ENCODE data around the gene WRNIP1. TPM values are rescaled to one million over a fixed set of nuclear protein-coding genes. Genes with fewer than 3 reads are reported as not detected.

Gene WRNIP1
- total and polyA plus RNA-seq, 7 experiments from 2014 or later: 21.8 to 61.8 (median 37.8) TPM

- Mint-ChIP-seq H3K4me1 (peaks cover 23 to 57% (median 51%) of the 10 kb centered on the region in 7 donors), H3K36me3 (peaks cover 10 to 57% (median 15%) of the 10 kb centered on the region in 5 donors), H3K27me3 (no peaks in the 10 kb centered on the region), H3K9me3 (no peaks in the 10 kb centered on the region), H3K4me3 (no peak overlapping the region), H3K27ac (no peak overlapping the region)
- intact Hi-C loops (cut with micrococcal nuclease): no loop called here
- Histone ChIP-seq H3K27me3 (ENCODE audit: control insufficient read depth in 2 of 2, insufficient read depth in 2 of 2, low read length in 2 of 2) (no peaks in the 10 kb centered on the region), H3K9me3 (ENCODE audit: control insufficient read depth in 2 of 3, low read length in 3 of 3) (no peaks in the 10 kb centered on the region), H3K36me3 (ENCODE audit: control insufficient read depth in 2 of 3, insufficient read depth in 3 of 3, low read length in 3 of 3) (peaks cover 0 to 70% (median 8%) of the 10 kb centered on the region in 3 experiments), H3K27ac (ENCODE audit: low read depth, low read length) (no peak overlapping the region), H3K4me1 (ENCODE audit: control insufficient read depth in 2 of 2, insufficient read depth in 2 of 2, low read length in 2 of 2) (no peaks in the 10 kb centered on the region), H3K4me3 (ENCODE audit: low read length) (no peak overlapping the region)
- ChIA-PET POLR2A (interaction anchor here (1.3 to 3.9 kb wide), 2 partner anchors 10 to 17 kb away, joined by 3 to 16 read pairs; partner anchors contain the start of gene WRNIP1), CTCF (no interaction called here)
- ATAC-seq: no peak
- DNase-seq: no peak
Observed at GRCh38 chr6:2777249-2777648, 12.1 kb downstream of the WRNIP1 start.

GRCh38 chr6:2780102-2780737 is 15.0 kb downstream of the WRNIP1 start:
- Mint-ChIP-seq H3K9me3 (no peaks in the 10 kb centered on the region), H3K27ac (no peak overlapping the region), H3K4me1 (peaks cover 31 to 55% (median 43%) of the 10 kb centered on the region in 7 donors), H3K27me3 (no peaks in the 10 kb centered on the region), H3K36me3 (peaks cover 5 to 53% (median 15%) of the 10 kb centered on the region in 5 donors), H3K4me3 (no peak overlapping the region)
- no peak overlapping the region for H3K4me3 ChIP-seq (ENCODE audit: low read length)
- DNase-seq: no peak
- no peaks in the 10 kb centered on the region for H3K4me1 ChIP-seq (ENCODE audit: control insufficient read depth in 2 of 2, insufficient read depth in 2 of 2, low read length in 2 of 2)
- ChIA-PET POLR2A (no interaction called here), CTCF (no interaction called here)
- intact Hi-C loops (cut with micrococcal nuclease): no loop called here
- peaks cover 0 to 69% (median 3%) of the 10 kb centered on the region in 3 experiments for H3K36me3 ChIP-seq (ENCODE audit: control insufficient read depth in 2 of 3, insufficient read depth in 3 of 3, low read length in 3 of 3)
- H3K27ac ChIP-seq (ENCODE audit: low read depth, low read length): no peak overlapping the region
- H3K9me3 ChIP-seq (ENCODE audit: control insufficient read depth in 2 of 3, low read length in 3 of 3): no peaks in the 10 kb centered on the region
- ATAC-seq: no peak
- H3K27me3 ChIP-seq (ENCODE audit: control insufficient read depth in 2 of 2, insufficient read depth in 2 of 2, low read length in 2 of 2): no peaks in the 10 kb centered on the region

- DNase-seq: no peak
- no peak for ATAC-seq
- no peaks in the 10 kb centered on the region for H3K9me3 Mint-ChIP-seq
- no peaks in the 10 kb centered on the region for H3K27me3 Mint-ChIP-seq
- ChIA-PET POLR2A (no interaction called here), CTCF (no interaction called here)
- H3K4me3 Mint-ChIP-seq: no peak overlapping the region
- intact Hi-C loops (cut with micrococcal nuclease): loop anchor here in 1 of 2 donors (2.0 kb wide), 1 partner anchor 13 kb away; no protein-coding TSS in a partner anchor
- peaks cover 0 to 75% (median 3%) of the 10 kb centered on the region in 3 experiments for H3K36me3 ChIP-seq (ENCODE audit: control insufficient read depth in 2 of 3, insufficient read depth in 3 of 3, low read length in 3 of 3)
- H3K36me3 Mint-ChIP-seq: peaks cover 4 to 60% (median 16%) of the 10 kb centered on the region in 5 donors
- no peaks in the 10 kb centered on the region for H3K4me1 ChIP-seq (ENCODE audit: control insufficient read depth in 2 of 2, insufficient read depth in 2 of 2, low read length in 2 of 2)
- H3K9me3 ChIP-seq (ENCODE audit: control insufficient read depth in 2 of 3, low read length in 3 of 3): no peaks in the 10 kb centered on the region
- H3K27ac ChIP-seq (ENCODE audit: low read depth, low read length): no peak overlapping the region
- H3K4me1 Mint-ChIP-seq: peaks cover 26 to 47% (median 34%) of the 10 kb centered on the region in 7 donors
- no peak overlapping the region for H3K4me3 ChIP-seq (ENCODE audit: low read length)
- no peaks in the 10 kb centered on the region for H3K27me3 ChIP-seq (ENCODE audit: control insufficient read depth in 2 of 2, insufficient read depth in 2 of 2, low read length in 2 of 2)
- H3K27ac Mint-ChIP-seq: peak overlapping the region in 3 of 9 donors; percentile 29 to 51 (median 48)
Observed at GRCh38 chr6:2781685-2782355, 16.6 kb downstream of the WRNIP1 start.

- no peak overlapping the region for H3K4me3 ChIP-seq (ENCODE audit: low read length)
- H3K27ac Mint-ChIP-seq: no peak overlapping the region
- no peak for ATAC-seq
- CTCF ChIA-PET: interaction anchor here (1.7 kb wide), 1 partner anchor 13 kb away, joined by 7 read pairs; no protein-coding TSS in a partner anchor
- no peak for DNase-seq
- H3K4me1 ChIP-seq (ENCODE audit: control insufficient read depth in 2 of 2, insufficient read depth in 2 of 2, low read length in 2 of 2): no peaks in the 10 kb centered on the region
- peaks cover 7 to 65% (median 19%) of the 10 kb centered on the region in 5 donors for H3K36me3 Mint-ChIP-seq
- H3K9me3 Mint-ChIP-seq: no peaks in the 10 kb centered on the region
- peaks cover 26 to 46% (median 31%) of the 10 kb centered on the region in 7 donors for H3K4me1 Mint-ChIP-seq
- no peaks in the 10 kb centered on the region for H3K9me3 ChIP-seq (ENCODE audit: control insufficient read depth in 2 of 3, low read length in 3 of 3)
- H3K27ac ChIP-seq (ENCODE audit: low read depth, low read length): no peak overlapping the region
- H3K4me3 Mint-ChIP-seq: no peak overlapping the region
- no peaks in the 10 kb centered on the region for H3K27me3 ChIP-seq (ENCODE audit: control insufficient read depth in 2 of 2, insufficient read depth in 2 of 2, low read length in 2 of 2)
- intact Hi-C loops (cut with micrococcal nuclease): loop anchor here in 1 of 2 donors (2.0 kb wide), 1 partner anchor 14 kb away; no protein-coding TSS in a partner anchor
- H3K27me3 Mint-ChIP-seq: no peaks in the 10 kb centered on the region
- POLR2A ChIA-PET: no interaction called here
- H3K36me3 ChIP-seq (ENCODE audit: control insufficient read depth in 2 of 3, insufficient read depth in 3 of 3, low read length in 3 of 3): peaks cover 0 to 75% (median 3%) of the 10 kb centered on the region in 3 experiments
Observed at GRCh38 chr6:2782356-2782708, 17.1 kb downstream of the WRNIP1 start.

GRCh38 chr6:2782825-2783187 is 17.6 kb downstream of the WRNIP1 start:
- Mint-ChIP-seq H3K4me3 (no peak overlapping the region), H3K4me1 (peaks cover 22 to 41% (median 27%) of the 10 kb centered on the region in 7 donors), H3K27ac (peak overlapping the region in 3 of 9 donors; percentile 38 to 77 (median 45)), H3K27me3 (no peaks in the 10 kb centered on the region), H3K9me3 (no peaks in the 10 kb centered on the region), H3K36me3 (peaks cover 12 to 66% (median 22%) of the 10 kb centered on the region in 5 donors)
- H3K27ac ChIP-seq (ENCODE audit: low read depth, low read length): no peak overlapping the region
- CTCF ChIA-PET: interaction anchor here (1.0 to 1.7 kb wide), 2 partner anchors 13 to 15 kb away, joined by 3 to 7 read pairs; no protein-coding TSS in a partner anchor
- intact Hi-C loops (cut with micrococcal nuclease): loop anchor here in 1 of 2 donors (2.0 kb wide), 1 partner anchor 14 kb away; no protein-coding TSS in a partner anchor
- no peaks in the 10 kb centered on the region for H3K9me3 ChIP-seq (ENCODE audit: control insufficient read depth in 2 of 3, low read length in 3 of 3)
- POLR2A ChIA-PET: no interaction called here
- DNase-seq (no peak), ATAC-seq (no peak)
- H3K36me3 ChIP-seq (ENCODE audit: control insufficient read depth in 2 of 3, insufficient read depth in 3 of 3, low read length in 3 of 3): peaks cover 0 to 77% (median 3%) of the 10 kb centered on the region in 3 experiments
- no peak overlapping the region for H3K4me3 ChIP-seq (ENCODE audit: low read length)
- H3K4me1 ChIP-seq (ENCODE audit: control insufficient read depth in 2 of 2, insufficient read depth in 2 of 2, low read length in 2 of 2): no peaks in the 10 kb centered on the region
- no peaks in the 10 kb centered on the region for H3K27me3 ChIP-seq (ENCODE audit: control insufficient read depth in 2 of 2, insufficient read depth in 2 of 2, low read length in 2 of 2)

- no peak overlapping the region for H3K27ac ChIP-seq (ENCODE audit: low read depth, low read length)
- H3K36me3 Mint-ChIP-seq: peaks cover 14 to 69% (median 24%) of the 10 kb centered on the region in 5 donors
- ATAC-seq (peak; percentile 63), DNase-seq (no peak)
- ChIA-PET POLR2A (interaction anchor here (0.7 to 1.5 kb wide), 2 partner anchors 58 to 207 kb away, joined by 3 to 5 read pairs; partner anchors contain the start of gene SERPINB1), CTCF (interaction anchor here (1.0 to 1.7 kb wide), 3 partner anchors 14 to 152 kb away, joined by 3 to 7 read pairs (median 4); no protein-coding TSS in a partner anchor)
- H3K27me3 ChIP-seq (ENCODE audit: control insufficient read depth in 2 of 2, insufficient read depth in 2 of 2, low read length in 2 of 2): no peaks in the 10 kb centered on the region
- H3K4me1 Mint-ChIP-seq: peaks cover 21 to 40% (median 29%) of the 10 kb centered on the region in 7 donors
- H3K4me3 ChIP-seq (ENCODE audit: low read length): no peak overlapping the region
- intact Hi-C loops (cut with micrococcal nuclease): loop anchor here in 1 of 2 donors (2.0 kb wide), 1 partner anchor 15 kb away; no protein-coding TSS in a partner anchor
- H3K9me3 ChIP-seq (ENCODE audit: control insufficient read depth in 2 of 3, low read length in 3 of 3): no peaks in the 10 kb centered on the region
- no peaks in the 10 kb centered on the region for H3K9me3 Mint-ChIP-seq
- no peak overlapping the region for H3K4me3 Mint-ChIP-seq
- no peaks in the 10 kb centered on the region for H3K27me3 Mint-ChIP-seq
- H3K27ac Mint-ChIP-seq: peak overlapping the region in 3 of 9 donors; percentile 38 to 77 (median 45)
- peaks cover 0 to 74% (median 3%) of the 10 kb centered on the region in 3 experiments for H3K36me3 ChIP-seq (ENCODE audit: control insufficient read depth in 2 of 3, insufficient read depth in 3 of 3, low read length in 3 of 3)
- H3K4me1 ChIP-seq (ENCODE audit: control insufficient read depth in 2 of 2, insufficient read depth in 2 of 2, low read length in 2 of 2): no peaks in the 10 kb centered on the region
Observed at GRCh38 chr6:2783188-2783963, 18.2 kb downstream of the WRNIP1 start.

Data from naive thymus-derived CD4-positive, alpha-beta T cell (primary cell).